GM23338 (cell line): Measurements from ENCODE around the gene IRAK1. TPM values are rescaled to one million over a fixed set of nuclear protein-coding genes. Genes with fewer than 3 reads are reported as not detected.

Experiments
- ATAC-seq: fragments of 200-7000 bp; cut with Tn5 transposase; 3 replicates; pipeline ENCODE4 v1.9.1; 2020
- DNase-seq: peaks from one replicate; pipeline ENCODE4 v3.0.0-alpha.2; 2015; ENCODE audit warnings: low spot score
- H2AFZ ChIP-seq: fragments of 200-600 bp; sonication (generic); 2 replicates; pipeline ENCODE4 v1.8.0; 2016; ENCODE audit warnings: antibody characterized with exemption, mild to moderate bottlenecking, moderate library complexity
- H3F3A ChIP-seq: fragments of 200-600 bp; sonication (generic); replicated peaks from 2 replicates; pipeline ENCODE4 v1.8.0; 2017; ENCODE audit warnings: antibody characterized with exemption, mixed run types, low read depth
- H3K27ac ChIP-seq: fragments of 200-600 bp; sonication (generic); 2 replicates; pipeline ENCODE4 v1.6.1; 2016; ENCODE audit warnings: low read depth
- H3K27me3 ChIP-seq: fragments of 200-600 bp; sonication (generic); 2 replicates; pipeline ENCODE4 v1.8.0; 2016; ENCODE audit warnings: mild to moderate bottlenecking, mixed run types, moderate library complexity; ENCODE audit not compliant: insufficient read depth
- H3K36me3 ChIP-seq: fragments of 200-600 bp; sonication (generic); 2 replicates; pipeline ENCODE4 v1.8.0; 2016; ENCODE audit warnings: mild to moderate bottlenecking; ENCODE audit not compliant: insufficient read depth
- H3K4me1 ChIP-seq: fragments of 200-600 bp; sonication (generic); 2 replicates; pipeline ENCODE4 v1.8.0; 2016; ENCODE audit warnings: mild to moderate bottlenecking, moderate library complexity; ENCODE audit not compliant: insufficient read depth
- H3K4me2 ChIP-seq: fragments of 200-600 bp; sonication (generic); 2 replicates; pipeline ENCODE4 v1.7.1; 2017; ENCODE audit warnings: mixed run types
- H3K4me3 ChIP-seq: fragments of 200-600 bp; sonication (generic); 2 replicates; pipeline ENCODE4 v1.6.1; 2016; ENCODE audit warnings: mixed run types
- H3K79me2 ChIP-seq: fragments of 200-600 bp; sonication (generic); replicated peaks from 2 replicates; pipeline ENCODE4 v1.8.0; 2017; ENCODE audit warnings: mild to moderate bottlenecking; ENCODE audit not compliant: insufficient read depth
- H3K9me2 ChIP-seq: fragments of 200-600 bp; sonication (generic); 2 replicates; pipeline ENCODE4 v1.8.0; 2017; ENCODE audit not compliant: insufficient read depth
- H4K20me1 ChIP-seq: fragments of 200-600 bp; sonication (generic); replicated peaks from 2 replicates; pipeline ENCODE4 v1.8.0; 2017; ENCODE audit warnings: mild to moderate bottlenecking; ENCODE audit not compliant: insufficient read depth
- H3K27ac Mint-ChIP-seq: 2 replicates; pipeline ENCODE4 v1.8.0; 2020; ENCODE audit warnings: inconsistent platforms, mild to moderate bottlenecking, moderate library complexity, mixed read lengths
- H3K27me3 Mint-ChIP-seq: 3 replicates; pipeline ENCODE4 v1.8.0; 2022; ENCODE audit warnings: low read depth, mild to moderate bottlenecking, moderate library complexity, mixed read lengths, inconsistent platforms; ENCODE audit not compliant: insufficient read depth, poor library complexity
- H3K36me3 Mint-ChIP-seq: 3 replicates; pipeline ENCODE4 v1.8.0; 2021; ENCODE audit warnings: low read depth, mild to moderate bottlenecking, inconsistent platforms, moderate library complexity, mixed read lengths
- H3K4me1 Mint-ChIP-seq: 3 replicates; pipeline ENCODE4 v1.8.0; 2020; ENCODE audit warnings: mild to moderate bottlenecking, inconsistent platforms, mixed read lengths
- H3K4me3 Mint-ChIP-seq: 3 replicates; pipeline ENCODE4 v1.8.0; 2021; ENCODE audit warnings: moderate library complexity, mild to moderate bottlenecking, inconsistent platforms, mixed read lengths
- H3K9me3 Mint-ChIP-seq: 3 replicates; pipeline ENCODE4 v1.8.0; 2020; ENCODE audit warnings: moderate library complexity, mild to moderate bottlenecking, inconsistent platforms, mixed read lengths
- CREB1 ChIP-seq: fragments of 250-450 bp; sonication (Bioruptor Pico); IDR thresholded peaks from 2 replicates; pipeline ENCODE4 v1.5.0; 2020; ENCODE audit warnings: low read depth, mild to moderate bottlenecking, moderate library complexity
- CTCF ChIP-seq, 2 experiments: fragments of 200-600 bp in 1 of 2; sonication (generic) in 1 of 2; conservative IDR thresholded peaks; 2 replicates each; pipeline versions ENCODE4 v1.5.1 to v1.6.1; 2016 to 2017; ENCODE audit warnings: antibody characterized with exemption in 2 of 2, low read depth in 2 of 2, mild to moderate bottlenecking in 2 of 2, moderate library complexity in 1 of 2
- ETS1 ChIP-seq: IDR thresholded peaks from 2 replicates; pipeline ENCODE4 v1.6.1; 2016; ENCODE audit warnings: antibody characterized with exemption
- EZH2 ChIP-seq: fragments of 200-600 bp; sonication (generic); IDR thresholded peaks from one replicate; pipeline ENCODE4 v1.8.0; 2017; ENCODE audit warnings: antibody characterized with exemption, mild to moderate bottlenecking, low read depth; ENCODE audit not compliant: unreplicated experiment
- EZH2phosphoT487 ChIP-seq: fragments of 200-600 bp; sonication (generic); IDR thresholded peaks from one replicate; pipeline ENCODE4 v1.8.1; 2018; ENCODE audit warnings: antibody characterized with exemption; ENCODE audit not compliant: unreplicated experiment
- JUNB ChIP-seq: IDR thresholded peaks from one replicate; pipeline ENCODE4 v1.6.1; 2016; ENCODE audit warnings: antibody characterized with exemption; ENCODE audit not compliant: unreplicated experiment
- NANOG ChIP-seq: IDR thresholded peaks from 2 replicates; pipeline ENCODE4 v1.6.1; 2016; ENCODE audit warnings: antibody characterized with exemption, borderline replicate concordance
- POLR2AphosphoS5 ChIP-seq: IDR thresholded peaks from 2 replicates; pipeline ENCODE4 v1.6.1; 2016; ENCODE audit warnings: antibody characterized with exemption, low read depth
- REST ChIP-seq: IDR thresholded peaks from one replicate; pipeline ENCODE4 v1.6.1; 2018; ENCODE audit warnings: antibody characterized with exemption; ENCODE audit not compliant: unreplicated experiment
- STAT1 ChIP-seq: IDR thresholded peaks from one replicate; pipeline ENCODE4 v1.6.1; 2016; ENCODE audit warnings: antibody characterized with exemption; ENCODE audit not compliant: unreplicated experiment
- ZNF114 ChIP-seq: fragments of 250-450 bp; sonication (Bioruptor Pico); IDR thresholded peaks from 2 replicates; pipeline ENCODE4 v1.5.0; 2020; ENCODE audit warnings: mild to moderate bottlenecking, moderate library complexity
- ZNF331 ChIP-seq: fragments of 250-450 bp; sonication (Bioruptor Pico); IDR thresholded peaks from 2 replicates; pipeline ENCODE4 v1.5.0; 2020; ENCODE audit warnings: low read depth, mild to moderate bottlenecking, moderate library complexity
- ZNF462 ChIP-seq: fragments of 250-450 bp; sonication (Bioruptor Pico); IDR thresholded peaks from 2 replicates; pipeline ENCODE4 v1.5.0; 2020; ENCODE audit warnings: mild to moderate bottlenecking, moderate library complexity
- polyA plus RNA-seq: library from polyadenylated mRNA; unstranded; fragments of >200 nt; fragmentation: Nextera tagmentation; extraction: Ambion mirVana; gene quantifications from 2 replicates; pipeline ENCODE4 v1.2.1, GENCODE V29; 2016
- total RNA-seq: library from RNA; depleted of rRNA; stranded (reverse); fragments of >200 nt; shearing (Covaris generic); gene quantifications from 2 replicates; pipeline ENCODE4 v1.2.3, GENCODE V29; 2014

IRAK1 gene
- total and polyA plus RNA-seq, 2 experiments from 2014 or later, result 21.6 to 38.0 TPM

GRCh38 chrX:153966283-153966688 is 53.4 kb downstream of the IRAK1 start:
- Mint-ChIP-seq H3K4me1 (peaks cover 19% of the 10 kb centered on the region), H3K9me3 (no peaks in the 10 kb centered on the region; the same call in 2 of the 3 replicates), H3K4me3 (0 out of 3 replicates have a peak overlapping the region, but pooled peaks have one; percentile 12), H3K27me3 (peaks cover 7% of the 10 kb centered on the region), H3K27ac (peak overlapping the region; percentile 82), H3K36me3 (peaks cover 41% of the 10 kb centered on the region)
- H3K27me3 ChIP-seq, result no peaks in the 10 kb centered on the region
- H3K4me2 ChIP-seq, result no peak overlapping the region
- H3K36me3 ChIP-seq, result no peaks in the 10 kb centered on the region
- H3K4me1 ChIP-seq, result peaks cover 12% of the 10 kb centered on the region
- no peaks in the 10 kb centered on the region for H3F3A ChIP-seq
- ATAC-seq, result no peak
- peaks cover 17% of the 10 kb centered on the region for H4K20me1 ChIP-seq
- no peaks in the 10 kb centered on the region for H3K9me2 ChIP-seq
- no peak overlapping the region for H3K27ac ChIP-seq
- TF ChIP-seq STAT1, result no peak
- no peak for TF ChIP-seq CREB1 (CRISPR knock-in tag)
- TF ChIP-seq EZH2, result no peak
- no peak for TF ChIP-seq NANOG
- no peak for TF ChIP-seq ZNF331 (CRISPR knock-in tag)
- no peak for TF ChIP-seq CTCF (conservative IDR thresholded peaks at IDR 0.05; ENCODE audit: low read depth in 2 of 2)
- TF ChIP-seq EZH2phosphoT487, result no peak
- TF ChIP-seq ZNF462 (CRISPR knock-in tag), result no peak
- no peak for TF ChIP-seq REST
- no peak for TF ChIP-seq POLR2AphosphoS5
- no peak for TF ChIP-seq JUNB
- no peak for TF ChIP-seq ETS1
- no peak for TF ChIP-seq ZNF114 (CRISPR knock-in tag)
- H2AFZ ChIP-seq, result no peak overlapping the region
- peaks cover 77% of the 10 kb centered on the region for H3K79me2 ChIP-seq
- H3K4me3 ChIP-seq, result peak overlapping the region; percentile 17; the same call in 1 of the 2 replicates
- DNase-seq, result no peak
